VCaP (cell line): Measurements from ENCODE around the gene ADCY2.

Source experiments
- H3K27ac ChIP-seq: fragments of 450-650 bp; 2 replicates; pipeline ENCODE4 v1.5.1; 2017
- TF ChIP-seq, protein P1 (sequence below): fragments of 450-650 bp; conservative IDR thresholded peaks from 2 replicates; pipeline ENCODE4 v1.5.1; 2017; ENCODE audit warnings: mild to moderate bottlenecking, moderate library complexity

ADCY2 gene

DNA sequence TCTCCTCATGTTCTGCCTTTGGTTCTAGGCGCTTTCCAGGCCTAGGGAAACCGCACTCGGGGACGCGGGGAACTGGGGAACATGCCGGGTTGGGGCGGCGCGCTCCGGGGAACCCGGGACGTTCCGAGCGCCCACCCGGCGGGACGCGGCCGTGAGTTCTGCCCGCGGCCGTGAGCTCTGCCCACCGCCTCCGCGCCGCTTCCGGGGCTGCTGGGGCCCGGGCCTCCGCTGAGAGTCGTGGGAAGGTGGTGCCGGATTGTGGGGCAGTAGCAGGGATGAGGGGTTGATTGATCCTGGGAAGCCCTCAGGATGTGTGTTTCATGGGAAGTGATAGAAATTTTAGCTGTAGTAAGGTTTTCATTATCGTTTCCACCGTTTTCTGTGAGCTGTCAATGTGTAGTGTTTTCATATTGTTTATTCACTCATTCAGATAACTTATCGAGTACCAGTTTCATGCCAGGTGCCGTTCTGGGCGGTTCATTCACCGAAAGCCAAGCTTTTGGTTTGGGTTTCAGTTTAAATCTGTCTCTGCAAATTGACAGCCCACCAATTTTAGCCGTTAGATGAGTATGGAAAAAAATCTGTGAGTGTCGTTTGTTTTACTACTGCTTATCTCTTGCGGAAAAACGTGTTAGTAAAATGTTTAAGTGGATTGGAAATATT, 473.7 kb downstream of the ADCY2 start:
- peak overlapping the region; percentile 88 for H3K27ac ChIP-seq
- TF ChIP-seq, protein P1, sequence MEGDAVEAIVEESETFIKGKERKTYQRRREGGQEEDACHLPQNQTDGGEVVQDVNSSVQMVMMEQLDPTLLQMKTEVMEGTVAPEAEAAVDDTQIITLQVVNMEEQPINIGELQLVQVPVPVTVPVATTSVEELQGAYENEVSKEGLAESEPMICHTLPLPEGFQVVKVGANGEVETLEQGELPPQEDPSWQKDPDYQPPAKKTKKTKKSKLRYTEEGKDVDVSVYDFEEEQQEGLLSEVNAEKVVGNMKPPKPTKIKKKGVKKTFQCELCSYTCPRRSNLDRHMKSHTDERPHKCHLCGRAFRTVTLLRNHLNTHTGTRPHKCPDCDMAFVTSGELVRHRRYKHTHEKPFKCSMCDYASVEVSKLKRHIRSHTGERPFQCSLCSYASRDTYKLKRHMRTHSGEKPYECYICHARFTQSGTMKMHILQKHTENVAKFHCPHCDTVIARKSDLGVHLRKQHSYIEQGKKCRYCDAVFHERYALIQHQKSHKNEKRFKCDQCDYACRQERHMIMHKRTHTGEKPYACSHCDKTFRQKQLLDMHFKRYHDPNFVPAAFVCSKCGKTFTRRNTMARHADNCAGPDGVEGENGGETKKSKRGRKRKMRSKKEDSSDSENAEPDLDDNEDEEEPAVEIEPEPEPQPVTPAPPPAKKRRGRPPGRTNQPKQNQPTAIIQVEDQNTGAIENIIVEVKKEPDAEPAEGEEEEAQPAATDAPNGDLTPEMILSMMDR, result no peak

- TF ChIP-seq, protein P1, result no peak
- H3K27ac ChIP-seq, result 0 out of 2 replicates have a peak overlapping the region, but pooled peaks have one; percentile 88
These were observed 475.7 kb downstream of the ADCY2 start for GRCh38 chr5:7871653-7872052.

- H3K27ac ChIP-seq, result peak overlapping the region; percentile 3; the same call in 1 of the 2 replicates
- TF ChIP-seq, protein P1, result no peak
These were observed 476.7 kb downstream of the ADCY2 start for GRCh38 chr5:7872517-7873130.

DNA sequence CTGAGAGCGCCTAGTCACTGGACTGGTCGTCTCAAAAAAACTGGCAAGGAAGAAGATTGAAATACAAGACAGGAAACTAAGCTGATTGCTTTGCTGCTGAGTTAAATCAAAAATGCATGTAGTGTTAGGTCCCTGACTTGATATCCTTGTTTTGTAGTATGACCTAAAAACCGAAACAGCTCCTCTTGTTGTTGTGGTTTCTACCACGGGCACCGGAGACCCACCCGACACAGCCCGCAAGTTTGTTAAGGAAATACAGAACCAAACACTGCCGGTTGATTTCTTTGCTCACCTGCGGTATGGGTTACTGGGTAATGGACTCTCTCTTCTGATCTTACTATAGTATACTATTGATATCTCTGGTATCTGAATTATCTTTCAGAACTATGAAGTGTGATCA, 477.3 kb downstream of the ADCY2 start:
- TF ChIP-seq, protein P1, result no peak
- H3K27ac ChIP-seq, result peak overlapping the region; percentile 3; the same call in 1 of the 2 replicates

DNA sequence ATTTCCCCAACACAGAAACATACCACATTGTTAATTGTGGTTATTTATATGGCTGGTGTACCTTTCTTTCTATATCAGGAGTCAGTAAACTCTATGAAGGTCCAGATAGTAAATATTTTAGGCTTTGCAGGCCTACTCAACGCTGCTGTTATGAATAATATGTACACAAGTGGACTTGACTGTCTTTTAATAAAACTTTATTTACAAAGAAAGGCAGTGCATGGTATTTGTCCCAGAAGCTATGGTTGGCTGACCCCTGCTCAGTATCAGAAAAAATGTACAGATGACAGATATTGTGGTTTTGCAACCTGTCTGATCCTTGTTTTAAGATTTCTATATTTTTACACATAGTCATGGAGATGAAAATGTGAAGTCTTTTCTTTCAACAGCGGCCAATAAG, 478.7 kb downstream of the ADCY2 start:
- peak overlapping the region; percentile 6; the same call in 1 of the 2 replicates for H3K27ac ChIP-seq
- TF ChIP-seq, protein P1, result no peak

DNA sequence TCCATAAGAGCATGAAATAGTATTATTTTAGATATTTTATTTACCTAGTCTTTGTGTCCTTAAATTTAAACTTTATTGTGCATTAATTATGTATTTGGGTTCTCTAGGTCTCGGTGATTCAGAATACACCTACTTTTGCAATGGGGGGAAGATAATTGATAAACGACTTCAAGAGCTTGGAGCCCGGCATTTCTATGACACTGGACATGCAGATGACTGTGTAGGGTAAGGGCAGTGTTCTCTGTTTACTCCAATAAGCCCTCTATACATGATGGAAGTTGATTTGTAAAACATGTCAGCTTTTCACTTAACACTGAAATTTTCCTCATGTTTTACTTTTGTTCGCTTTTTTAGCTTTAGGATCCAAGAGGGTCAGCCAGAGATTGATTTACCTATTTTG, 479.2 kb downstream of the ADCY2 start:
- peak overlapping the region; percentile 97 for H3K27ac ChIP-seq
- TF ChIP-seq, protein P1, result no peak

GRCh38 chr5:7876867-7877266, 480.9 kb downstream of the ADCY2 start:
- H3K27ac ChIP-seq, result peak overlapping the region; percentile 97
- TF ChIP-seq, protein P1, result no peak
